Astrocyte (in vitro differentiated cells and primary cell): ENCODE data around the gene IQGAP1. TPM values are rescaled to one million over a fixed set of nuclear protein-coding genes. Genes with fewer than 3 reads are reported as not detected.
"Not testable (repeated sequence)": the region's sequence is repeated elsewhere in the genome, so short reads cannot be mapped to it uniquely, and the experiment has no call there.

Experiments
- DNase-seq: peaks from one replicate; pipeline ENCODE4 v3.0.0-alpha.2; 2010; ENCODE audit warnings: low read depth
- FAIRE-seq: peaks from 2 replicates; lab custom pipeline; 2011; peaks lifted over from hg19 to GRCh38; lab: Jason Lieb, UNC
- H2AFZ ChIP-seq: 2 replicates; pipeline ENCODE4 v1.6.0; 2012; ENCODE audit warnings: low read depth, low read length, inconsistent platforms
- H3K27ac ChIP-seq: 2 replicates; pipeline ENCODE4 v1.5.1; 2011; ENCODE audit warnings: low read depth, low read length, inconsistent platforms
- H3K27me3 ChIP-seq: 2 replicates; pipeline ENCODE4 v1.6.0; 2011; ENCODE audit warnings: low read length, inconsistent platforms; ENCODE audit not compliant: insufficient read depth
- H3K36me3 ChIP-seq: 2 replicates; pipeline ENCODE4 v1.5.1; 2011; ENCODE audit warnings: low read length, inconsistent platforms; ENCODE audit not compliant: insufficient read depth
- H3K4me1 ChIP-seq: 2 replicates; pipeline ENCODE4 v1.5.1; 2011; ENCODE audit warnings: low read length, inconsistent platforms; ENCODE audit not compliant: insufficient read depth
- H3K4me2 ChIP-seq: 2 replicates; pipeline ENCODE4 v1.6.0; 2012; ENCODE audit warnings: low read length, inconsistent platforms
- H3K4me3 ChIP-seq: 2 replicates; pipeline ENCODE4 v1.5.1; 2011; ENCODE audit warnings: low read depth, mild to moderate bottlenecking, low read length, inconsistent platforms; ENCODE audit not compliant: insufficient read depth
- H3K79me2 ChIP-seq: 2 replicates; pipeline ENCODE4 v1.6.0; 2012; ENCODE audit warnings: mild to moderate bottlenecking, low read length, inconsistent platforms; ENCODE audit not compliant: insufficient read depth
- H3K9ac ChIP-seq: 2 replicates; pipeline ENCODE4 v1.6.0; 2012; ENCODE audit warnings: mild to moderate bottlenecking, low read length, inconsistent platforms
- H3K9me3 ChIP-seq: 2 replicates; pipeline ENCODE4 v1.5.1; 2012; ENCODE audit warnings: low read depth, mild to moderate bottlenecking, low read length, inconsistent platforms; ENCODE audit not compliant: insufficient read depth
- H4K20me1 ChIP-seq: 2 replicates; pipeline ENCODE4 v1.6.0; 2012; ENCODE audit warnings: low read length, inconsistent platforms; ENCODE audit not compliant: insufficient read depth
- H3K27ac Mint-ChIP-seq: one replicate; pipeline ENCODE4 v1.8.0; 2021; ENCODE audit warnings: mild to moderate bottlenecking, mixed read lengths; ENCODE audit not compliant: unreplicated experiment
- H3K27me3 Mint-ChIP-seq: one replicate; pipeline ENCODE4 v1.8.0; 2021; ENCODE audit warnings: low read depth, mixed read lengths; ENCODE audit not compliant: unreplicated experiment
- H3K36me3 Mint-ChIP-seq: one replicate; pipeline ENCODE4 v1.8.0; 2021; ENCODE audit warnings: low read depth, mixed read lengths; ENCODE audit not compliant: unreplicated experiment
- H3K4me1 Mint-ChIP-seq: one replicate; pipeline ENCODE4 v1.8.0; 2021; ENCODE audit warnings: low read depth, mixed read lengths; ENCODE audit not compliant: unreplicated experiment
- H3K4me3 Mint-ChIP-seq: one replicate; pipeline ENCODE4 v1.8.0; 2021; ENCODE audit warnings: mild to moderate bottlenecking, moderate library complexity, mixed read lengths; ENCODE audit not compliant: unreplicated experiment
- H3K9me3 Mint-ChIP-seq: one replicate; pipeline ENCODE4 v1.8.0; 2021; ENCODE audit warnings: mild to moderate bottlenecking, mixed read lengths; ENCODE audit not compliant: unreplicated experiment
- EZH2 ChIP-seq: IDR thresholded peaks from 2 replicates; pipeline ENCODE4 v1.6.1; 2012; ENCODE audit warnings: mild to moderate bottlenecking, low read length, inconsistent platforms; ENCODE audit not compliant: insufficient read depth
- total RNA-seq: library from RNA; stranded (reverse); gene quantifications from 2 replicates; pipeline ENCODE4 v1.2.1, GENCODE V29; 2021
- TF ChIP-seq, protein P1 (sequence below): IDR thresholded peaks from 2 replicates; pipeline ENCODE4 v1.5.1; 2011; ENCODE audit warnings: low read depth, mild to moderate bottlenecking, inconsistent platforms, low read length, moderate library complexity; ENCODE audit not compliant: insufficient read depth

Gene IQGAP1
- total RNA-seq, 1 donor from 2014 or later, result 226 TPM

DNA sequence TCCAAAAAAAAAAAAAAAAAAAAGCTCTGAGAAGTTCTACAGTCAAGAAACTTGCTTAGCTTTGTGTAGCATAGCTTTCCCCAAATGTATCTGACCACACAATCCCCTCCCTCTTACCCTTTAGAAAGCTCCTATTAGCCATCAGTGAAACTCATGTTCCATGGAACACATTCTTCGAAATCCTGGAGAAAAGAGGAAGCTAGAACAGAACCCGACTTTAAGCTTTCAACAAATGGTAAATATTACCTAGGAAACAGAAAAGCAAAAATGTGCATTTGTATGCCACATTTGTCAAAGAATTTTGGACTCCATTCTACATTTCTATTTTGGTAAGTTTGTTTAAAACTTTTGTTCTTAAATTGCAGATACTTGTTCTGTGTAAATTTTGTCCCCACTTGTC lies 124.2 kb downstream of the IQGAP1 start:
- no peak overlapping the region for H3K27ac ChIP-seq
- H3K9me3 Mint-ChIP-seq, result no peaks in the 10 kb centered on the region
- no peaks in the 10 kb centered on the region for H3K36me3 ChIP-seq
- H3K4me1 Mint-ChIP-seq, result no peaks in the 10 kb centered on the region
- no peaks in the 10 kb centered on the region for H4K20me1 ChIP-seq
- no peak overlapping the region for H3K4me3 ChIP-seq
- no peak overlapping the region for H2AFZ ChIP-seq
- peaks cover 12% of the 10 kb centered on the region for H3K36me3 Mint-ChIP-seq
- H3K4me3 Mint-ChIP-seq, result no peak overlapping the region
- H3K27me3 Mint-ChIP-seq, result no peaks in the 10 kb centered on the region
- no peak overlapping the region for H3K27ac Mint-ChIP-seq
- H3K79me2 ChIP-seq, result no peaks in the 10 kb centered on the region
- H3K9me3 ChIP-seq, result no peaks in the 10 kb centered on the region
- H3K27me3 ChIP-seq, result no peaks in the 10 kb centered on the region
- TF ChIP-seq, protein P1, sequence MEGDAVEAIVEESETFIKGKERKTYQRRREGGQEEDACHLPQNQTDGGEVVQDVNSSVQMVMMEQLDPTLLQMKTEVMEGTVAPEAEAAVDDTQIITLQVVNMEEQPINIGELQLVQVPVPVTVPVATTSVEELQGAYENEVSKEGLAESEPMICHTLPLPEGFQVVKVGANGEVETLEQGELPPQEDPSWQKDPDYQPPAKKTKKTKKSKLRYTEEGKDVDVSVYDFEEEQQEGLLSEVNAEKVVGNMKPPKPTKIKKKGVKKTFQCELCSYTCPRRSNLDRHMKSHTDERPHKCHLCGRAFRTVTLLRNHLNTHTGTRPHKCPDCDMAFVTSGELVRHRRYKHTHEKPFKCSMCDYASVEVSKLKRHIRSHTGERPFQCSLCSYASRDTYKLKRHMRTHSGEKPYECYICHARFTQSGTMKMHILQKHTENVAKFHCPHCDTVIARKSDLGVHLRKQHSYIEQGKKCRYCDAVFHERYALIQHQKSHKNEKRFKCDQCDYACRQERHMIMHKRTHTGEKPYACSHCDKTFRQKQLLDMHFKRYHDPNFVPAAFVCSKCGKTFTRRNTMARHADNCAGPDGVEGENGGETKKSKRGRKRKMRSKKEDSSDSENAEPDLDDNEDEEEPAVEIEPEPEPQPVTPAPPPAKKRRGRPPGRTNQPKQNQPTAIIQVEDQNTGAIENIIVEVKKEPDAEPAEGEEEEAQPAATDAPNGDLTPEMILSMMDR, result no peak
- no peak for TF ChIP-seq EZH2
- H3K4me2 ChIP-seq, result no peak overlapping the region
- no peak for FAIRE-seq
- H3K4me1 ChIP-seq, result no peaks in the 10 kb centered on the region
- no peak for DNase-seq
- no peak overlapping the region for H3K9ac ChIP-seq

DNA sequence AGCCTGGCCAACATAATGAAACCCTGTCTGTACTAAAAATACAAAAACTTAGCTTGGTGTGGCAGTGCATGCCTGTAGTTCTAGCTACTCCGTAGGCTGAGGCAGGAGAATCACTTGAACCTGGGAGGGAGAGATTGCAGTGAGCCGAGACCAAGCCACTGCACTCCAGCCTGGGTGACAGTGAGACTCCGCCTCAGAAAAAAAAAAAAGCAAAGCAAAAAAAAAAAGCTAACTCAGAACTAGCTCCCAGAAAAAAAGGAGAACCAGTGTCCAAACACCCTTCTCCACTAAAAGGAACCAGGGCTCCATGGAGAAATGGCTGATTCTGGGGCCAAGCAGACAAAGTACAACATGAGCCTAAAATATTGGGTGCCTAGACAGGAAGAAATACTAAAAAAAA lies 124.9 kb downstream of the IQGAP1 start:
- Histone ChIP-seq H3K9me3 (no peaks in the 10 kb centered on the region), H4K20me1 (no peaks in the 10 kb centered on the region), H3K79me2 (no peaks in the 10 kb centered on the region), H2AFZ (no peak overlapping the region), H3K36me3 (no peaks in the 10 kb centered on the region), H3K27ac (no peak overlapping the region), H3K9ac (no peak overlapping the region), H3K4me1 (no peaks in the 10 kb centered on the region), H3K27me3 (no peaks in the 10 kb centered on the region), H3K4me2 (no peak overlapping the region), H3K4me3 (no peak overlapping the region)
- H3K4me1 Mint-ChIP-seq, result no peaks in the 10 kb centered on the region
- H3K27ac Mint-ChIP-seq, result no peak overlapping the region
- DNase-seq, result no peak
- no peaks in the 10 kb centered on the region for H3K9me3 Mint-ChIP-seq
- H3K36me3 Mint-ChIP-seq, result peaks cover 10% of the 10 kb centered on the region
- no peaks in the 10 kb centered on the region for H3K27me3 Mint-ChIP-seq
- FAIRE-seq, result no peak
- TF ChIP-seq, protein P1, result no peak
- no peak for TF ChIP-seq EZH2
- H3K4me3 Mint-ChIP-seq, result no peak overlapping the region

DNA sequence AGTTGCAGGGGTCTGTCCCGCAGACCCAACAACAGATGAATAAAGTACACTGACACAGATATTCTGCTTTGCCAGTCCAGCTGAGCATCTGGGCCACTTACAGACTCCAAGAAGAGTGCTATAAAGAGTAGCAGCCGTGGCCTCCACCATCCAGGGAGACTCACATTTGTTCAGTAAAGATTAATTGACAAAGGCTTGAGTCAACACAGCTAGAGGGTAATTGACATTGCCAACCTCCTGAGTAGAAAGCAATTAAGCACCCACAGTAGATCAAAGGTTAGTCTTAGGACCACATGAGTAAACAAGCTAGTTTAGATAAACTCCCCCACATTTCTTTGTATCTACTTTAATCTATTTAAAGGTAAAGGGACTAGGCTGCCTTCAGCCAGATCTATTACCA lies 125.4 kb downstream of the IQGAP1 start:
- no peaks in the 10 kb centered on the region for H3K4me1 Mint-ChIP-seq
- Histone ChIP-seq H3K27me3 (no peaks in the 10 kb centered on the region), H3K79me2 (no peaks in the 10 kb centered on the region), H4K20me1 (no peaks in the 10 kb centered on the region), H3K36me3 (no peaks in the 10 kb centered on the region), H3K9ac (no peak overlapping the region), H3K9me3 (no peaks in the 10 kb centered on the region), H3K4me3 (no peak overlapping the region), H2AFZ (no peak overlapping the region), H3K27ac (no peak overlapping the region), H3K4me2 (no peak overlapping the region), H3K4me1 (no peaks in the 10 kb centered on the region)
- no peaks in the 10 kb centered on the region for H3K27me3 Mint-ChIP-seq
- no peak overlapping the region for H3K27ac Mint-ChIP-seq
- H3K9me3 Mint-ChIP-seq, result no peaks in the 10 kb centered on the region
- no peak overlapping the region for H3K4me3 Mint-ChIP-seq
- peaks cover 13% of the 10 kb centered on the region for H3K36me3 Mint-ChIP-seq
- peak; percentile 38 for DNase-seq
- TF ChIP-seq, protein P1, result no peak
- TF ChIP-seq EZH2, result no peak
- no peak for FAIRE-seq

DNA sequence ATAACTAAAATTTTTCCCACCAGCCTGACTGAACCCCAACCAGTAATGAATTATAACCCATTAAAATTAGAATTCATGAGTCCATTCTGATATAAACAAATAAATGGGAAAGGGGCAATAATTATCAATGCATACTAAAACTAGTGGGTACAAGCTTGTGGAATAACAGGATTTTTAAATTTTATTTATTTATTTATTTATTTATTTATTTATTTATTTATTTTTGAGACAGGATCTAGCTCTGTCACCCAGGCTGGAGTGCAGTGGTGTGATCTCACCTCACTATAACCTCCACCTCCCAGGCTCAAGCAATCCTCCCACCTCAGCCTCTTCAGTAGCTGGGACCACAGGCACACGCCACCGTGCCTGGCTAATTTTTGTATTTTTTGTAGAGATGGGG lies 125.9 kb downstream of the IQGAP1 start:
- not testable (repeated sequence) for H3K79me2 ChIP-seq, H3K4me3 Mint-ChIP-seq, H3K4me2 ChIP-seq, FAIRE-seq, DNase-seq, H4K20me1 ChIP-seq, H3K4me3 ChIP-seq, H2AFZ ChIP-seq, H3K27ac ChIP-seq, H3K27me3 Mint-ChIP-seq, H3K9me3 Mint-ChIP-seq, H3K9ac ChIP-seq, H3K4me1 Mint-ChIP-seq, H3K36me3 ChIP-seq, H3K27ac Mint-ChIP-seq, H3K4me1 ChIP-seq, H3K9me3 ChIP-seq, H3K27me3 ChIP-seq
- H3K36me3 Mint-ChIP-seq, result peaks cover 11% of the 10 kb centered on the region
